Colonic mucosa (tissue), 4 donors: ENCODE results near the gene BID. TPM values are rescaled to one million over a fixed set of nuclear protein-coding genes. Genes with fewer than 3 reads are reported as not detected.

ENCODE experiments used
- DNase-seq: peaks from one replicate; pipeline ENCODE4 v3.0.0-alpha.2; 2020
- H3K27ac ChIP-seq: fragments of 200-600 bp; one replicate; pipeline ENCODE4 v1.8.0; 2021
- H3K27me3 ChIP-seq: fragments of 200-600 bp; one replicate; pipeline ENCODE4 v1.8.0; 2021
- H3K36me3 ChIP-seq: fragments of 200-600 bp; one replicate; pipeline ENCODE4 v1.8.0; 2021
- H3K4me1 ChIP-seq: fragments of 200-600 bp; one replicate; pipeline ENCODE4 v1.8.0; 2021; ENCODE audit warnings: mild to moderate bottlenecking
- H3K4me3 ChIP-seq: fragments of 200-600 bp; one replicate; pipeline ENCODE4 v1.8.0; 2021
- H3K9ac ChIP-seq, 2 donors: one replicate each; pipeline ENCODE4 v1.7.0; 2013; ENCODE audit warnings: control low read depth in 2 of 2, low read depth in 2 of 2, low read length in 2 of 2
- H3K9me3 ChIP-seq: fragments of 200-600 bp; one replicate; pipeline ENCODE4 v1.8.0; 2021
- CTCF ChIP-seq: fragments of 200-600 bp; IDR thresholded peaks from one replicate; pipeline ENCODE4 v1.8.0; 2022; ENCODE audit warnings: antibody characterized with exemption, mild to moderate bottlenecking
- intact Hi-C: fragments of 100-400 bp; cut with DNase I; formaldehyde crosslinking; loops from one replicate; pipeline ENCODE4 v1.14.1; 2022
- total RNA-seq, 2 donors: library from RNA; stranded (reverse); fragmentation: NEBNext Ultra II Directional in 1 of 2; extraction: Animal tissue kit (Norgen Biotek cat#: 25700) in 1 of 2; gene quantifications; one replicate each; pipeline ENCODE4 v1.2.1, GENCODE V29; 2021
- donor health status: healthy.
- donor health status: DM: no; HTN: no; CAD: no.
- donor health status: DM: no; HTN: no; CAD: no.

Gene BID
- total RNA-seq, 2 donors from 2014 or later: 35.9 to 57.5 TPM

DNA sequence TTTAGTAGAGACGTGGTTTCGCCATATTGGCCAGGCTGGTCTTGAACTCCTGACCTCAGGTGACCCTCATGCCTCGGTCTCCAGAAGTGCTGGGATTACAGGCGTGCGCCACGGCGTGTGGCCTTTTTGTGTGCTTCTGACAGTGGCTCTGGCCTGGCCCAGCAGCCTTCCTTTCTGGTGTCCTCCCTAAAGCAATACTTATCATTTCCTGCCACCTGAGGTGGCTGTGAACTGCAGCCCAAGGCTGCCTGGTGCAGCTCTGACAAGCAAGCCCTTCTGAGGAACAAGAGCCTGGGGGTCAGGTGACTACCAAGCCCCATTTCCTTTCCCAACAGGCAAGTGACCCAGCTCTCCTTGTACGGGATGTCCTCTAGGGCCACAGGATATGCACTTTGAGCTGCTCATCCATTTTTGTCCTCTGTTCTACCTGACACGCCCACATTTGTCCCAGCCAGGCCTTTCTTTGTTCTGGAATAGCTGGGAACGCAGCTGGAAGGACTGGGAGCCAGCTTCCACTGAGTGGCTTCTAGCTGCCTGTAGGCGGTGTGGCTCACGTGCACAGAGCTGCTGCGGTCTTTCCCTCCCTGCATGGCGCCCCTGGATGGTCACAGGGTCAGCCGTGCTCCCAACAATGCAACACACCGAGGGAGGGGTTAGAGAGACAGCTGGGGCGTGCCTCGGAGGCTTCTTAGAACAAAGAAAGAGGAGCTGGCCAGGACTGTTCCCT, 12.3 kb upstream of the BID start:
- no peaks in the 10 kb centered on the region for H3K27me3 ChIP-seq
- TF ChIP-seq CTCF: no peak
- H3K27ac ChIP-seq: no peak overlapping the region
- intact Hi-C loops: loop anchor here (5.0 kb wide), 1 partner anchor 44 kb away; no protein-coding TSS in a partner anchor
- H3K36me3 ChIP-seq: no peaks in the 10 kb centered on the region
- no peak overlapping the region for H3K9ac ChIP-seq
- DNase-seq: no peak
- peaks cover 10% of the 10 kb centered on the region for H3K4me1 ChIP-seq
- no peak overlapping the region for H3K4me3 ChIP-seq
- no peaks in the 10 kb centered on the region for H3K9me3 ChIP-seq

GRCh38 chr22:17785185-17786184, 11.2 kb upstream of the BID start:
- Histone ChIP-seq H3K9me3 (no peaks in the 10 kb centered on the region), H3K4me3 (no peak overlapping the region), H3K4me1 (peaks cover 11% of the 10 kb centered on the region), H3K9ac (no peak overlapping the region), H3K27ac (no peak overlapping the region), H3K27me3 (no peaks in the 10 kb centered on the region), H3K36me3 (no peaks in the 10 kb centered on the region)
- peak; percentile 70 for TF ChIP-seq CTCF
- intact Hi-C loops: loop anchor here (5.0 kb wide), 1 partner anchor 43 kb away; no protein-coding TSS in a partner anchor
- peak; percentile 84 for DNase-seq

GRCh38 chr22:17784776-17785175, 10.5 kb upstream of the BID start:
- intact Hi-C loops: loop anchor here (5.0 kb wide), 1 partner anchor 42 kb away; no protein-coding TSS in a partner anchor
- no peaks in the 10 kb centered on the region for H3K9me3 ChIP-seq
- TF ChIP-seq CTCF: no peak

DNA sequence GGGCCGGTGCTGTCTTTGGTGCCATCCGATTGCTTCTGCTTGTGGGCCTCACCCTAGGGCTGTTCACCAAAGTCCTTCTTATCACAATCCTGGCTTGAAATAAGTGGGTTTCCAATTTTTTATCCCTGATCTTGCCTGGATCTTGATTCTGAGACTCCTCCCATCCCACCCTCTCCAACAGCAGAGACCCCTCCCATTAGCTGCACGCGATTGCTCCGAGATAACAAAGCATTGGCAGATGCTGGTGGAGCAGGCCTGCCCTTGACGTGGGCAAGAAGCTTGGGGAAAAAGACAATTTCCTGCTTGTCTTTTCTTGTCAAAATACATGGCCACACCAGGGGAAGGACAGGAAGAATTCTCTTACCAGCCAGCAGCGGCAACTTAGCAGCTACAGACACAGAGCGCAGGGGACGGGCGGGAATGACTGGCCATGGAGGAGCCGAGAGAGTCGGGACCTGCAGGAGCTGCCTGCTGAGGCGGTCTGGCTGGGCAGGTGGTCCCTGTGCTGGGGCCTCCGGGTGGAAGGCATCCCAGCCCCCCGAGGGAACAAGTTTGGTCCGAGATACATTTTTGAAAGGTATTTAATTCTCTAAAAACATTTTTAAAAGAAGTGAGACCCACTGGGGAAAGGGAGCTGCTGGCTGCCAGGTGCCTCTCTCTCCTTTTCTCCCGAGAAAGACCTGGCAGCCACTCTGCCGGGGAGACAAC, 9.7 kb upstream of the BID start:
- Histone ChIP-seq H3K27ac (no peak overlapping the region), H3K36me3 (no peaks in the 10 kb centered on the region), H3K27me3 (no peaks in the 10 kb centered on the region), H3K9ac (peak overlapping the region in 1 of 2 donors; percentile 9), H3K4me1 (peaks cover 11% of the 10 kb centered on the region), H3K9me3 (no peaks in the 10 kb centered on the region), H3K4me3 (no peak overlapping the region)
- DNase-seq: no peak
- intact Hi-C loops: no loop called here
- TF ChIP-seq CTCF: no peak

More at GRCh38 chr22:17784776-17785175, 10.5 kb upstream of the BID start:
- no peak for DNase-seq
- Histone ChIP-seq H3K4me1 (peaks cover 11% of the 10 kb centered on the region), H3K27ac (no peak overlapping the region), H3K9ac (no peak overlapping the region), H3K4me3 (no peak overlapping the region), H3K27me3 (no peaks in the 10 kb centered on the region), H3K36me3 (no peaks in the 10 kb centered on the region)

- Histone ChIP-seq H3K4me3 (no peak overlapping the region), H3K4me1 (peaks cover 11% of the 10 kb centered on the region), H3K9ac (no peak overlapping the region), H3K27me3 (no peaks in the 10 kb centered on the region), H3K27ac (no peak overlapping the region), H3K36me3 (no peaks in the 10 kb centered on the region), H3K9me3 (no peaks in the 10 kb centered on the region)
- intact Hi-C loops: no loop called here
- TF ChIP-seq CTCF: no peak
- no peak for DNase-seq
Observed at GRCh38 chr22:17783312-17783711, 9.0 kb upstream of the BID start.
